OCI-LY7 (cell line): Measurements from ENCODE around the gene SLCO2A1. TPM values are rescaled to one million over a fixed set of nuclear protein-coding genes. Genes with fewer than 3 reads are reported as not detected.

Experiments
- BruUV-seq: library from RNA; stranded (reverse); fragments of 400-500 nt; replicated peaks from 2 replicates; lab custom pipeline; 2021; lab: Mats Ljungman, UMichigan
- CTCF ChIA-PET: fragments of 300-600 bp; sonication (Branson Sonifier 250); formaldehyde crosslinking; loops from one replicate; lab custom pipeline; 2022; ENCODE audit warnings: antibody characterized with exemption; ENCODE audit not compliant: unreplicated experiment; lab: Charles Lee
- POLR2A ChIA-PET: fragments of 300-600 bp; sonication (Branson Sonifier 250); formaldehyde crosslinking; loops from one replicate; lab custom pipeline; 2022; ENCODE audit warnings: antibody characterized with exemption; lab: Charles Lee
- DNase-seq: peaks from one replicate; pipeline ENCODE4 v3.0.0-alpha.2; 2015; ENCODE audit warnings: low spot score
- H2AFZ ChIP-seq: fragments of 200-600 bp; sonication (generic), shearing (Covaris generic); 2 replicates; pipeline ENCODE4 v1.6.1; 2014; ENCODE audit warnings: mild to moderate bottlenecking, antibody characterized with exemption, low read length, moderate library complexity
- H3K27ac ChIP-seq: fragments of 200-600 bp; sonication (generic); 2 replicates; pipeline ENCODE4 v1.5.1; 2014; ENCODE audit warnings: mixed run types, low read depth, mild to moderate bottlenecking, moderate library complexity, low read length, inconsistent platforms; ENCODE audit not compliant: poor library complexity, severe bottlenecking
- H3K36me3 ChIP-seq: fragments of 200-600 bp; sonication (generic); 2 replicates; pipeline ENCODE4 v1.6.1; 2014; ENCODE audit warnings: mild to moderate bottlenecking, antibody characterized with exemption, low read length, moderate library complexity, mixed read lengths; ENCODE audit not compliant: insufficient read depth
- H3K4me1 ChIP-seq: fragments of 200-600 bp; sonication (generic); 2 replicates; pipeline ENCODE4 v1.5.1; 2014; ENCODE audit warnings: mild to moderate bottlenecking, low read length; ENCODE audit not compliant: insufficient read depth, poor library complexity, severe bottlenecking
- H3K4me2 ChIP-seq: fragments of 200-600 bp; sonication (generic); 2 replicates; pipeline ENCODE4 v1.6.1; 2014; ENCODE audit warnings: mild to moderate bottlenecking, low read length
- H3K4me3 ChIP-seq: fragments of 200-600 bp; sonication (generic); 2 replicates; pipeline ENCODE4 v1.5.1; 2014; ENCODE audit warnings: mild to moderate bottlenecking, low read depth, low read length; ENCODE audit not compliant: poor library complexity, severe bottlenecking
- H3K79me2 ChIP-seq: fragments of 200-600 bp; sonication (generic); 2 replicates; pipeline ENCODE4 v1.6.1; 2016; ENCODE audit warnings: low read depth, mild to moderate bottlenecking, low read length, moderate library complexity, mixed read lengths; ENCODE audit not compliant: insufficient read depth
- H3K9me2 ChIP-seq: fragments of 200-600 bp; sonication (generic); 2 replicates; pipeline ENCODE4 v1.6.1; 2016; ENCODE audit warnings: mild to moderate bottlenecking, low read length, mixed read lengths; ENCODE audit not compliant: insufficient read depth
- H3K9me3 ChIP-seq: fragments of 200-600 bp; sonication (generic); 2 replicates; pipeline ENCODE4 v1.6.1; 2014; ENCODE audit warnings: mild to moderate bottlenecking, mixed run types, low read length, mixed read lengths
- H4K20me1 ChIP-seq: fragments of 200-600 bp; sonication (generic); 2 replicates; pipeline ENCODE4 v1.6.1; 2014; ENCODE audit warnings: mild to moderate bottlenecking, antibody characterized with exemption, low read length, moderate library complexity, mixed read lengths; ENCODE audit not compliant: insufficient read depth
- CTCF ChIP-seq: fragments of 200-600 bp; sonication (generic); conservative IDR thresholded peaks from 2 replicates; pipeline ENCODE4 v1.5.1; 2014; ENCODE audit warnings: mild to moderate bottlenecking, antibody characterized with exemption, low read length, moderate library complexity, mixed read lengths
- EZH2phosphoT487 ChIP-seq: fragments of 200-600 bp; sonication (generic); IDR thresholded peaks from 2 replicates; pipeline ENCODE4 v1.6.1; 2018; ENCODE audit warnings: low read depth, borderline replicate concordance, mild to moderate bottlenecking, mixed run types, antibody characterized with exemption, low read length, moderate library complexity, mixed read lengths
- intact Hi-C: fragments of 100-400 bp; cut with micrococcal nuclease; formaldehyde crosslinking; loops from one replicate; pipeline ENCODE4 v1.10.0; 2022; ENCODE audit not compliant: unreplicated experiment
- total RNA-seq, 2 experiments: library from RNA; depleted of rRNA in 1 of 2; stranded (reverse); fragments of >200 nt in 1 of 2; shearing (Covaris generic) in 1 of 2; gene quantifications; 2 replicates each; pipeline ENCODE4 v1.2.3, GENCODE V29; 2014 to 2022

SLCO2A1 gene
- total RNA-seq, 2 experiments from 2014 or later = not detected

- TF ChIP-seq EZH2phosphoT487 = no peak
- TF ChIP-seq CTCF = no peak
- Histone ChIP-seq H3K36me3 (no peaks in the 10 kb centered on the region), H3K27ac (no peak overlapping the region), H4K20me1 (no peaks in the 10 kb centered on the region), H3K9me3 (no peaks in the 10 kb centered on the region), H3K79me2 (no peaks in the 10 kb centered on the region), H3K4me3 (no peak overlapping the region), H3K4me1 (no peaks in the 10 kb centered on the region), H3K4me2 (no peak overlapping the region), H2AFZ (no peak overlapping the region), H3K9me2 (no peaks in the 10 kb centered on the region)
- no TSS peak for BruUV-seq
- DNase-seq = no peak
- CTCF ChIA-PET = interaction anchor here (0.6 kb wide), 1 partner anchor 600 kb away, joined by 3 read pairs; no protein-coding TSS in a partner anchor
- intact Hi-C loops = no loop called here
- POLR2A ChIA-PET = no interaction called here
These were observed 59.4 kb downstream of the SLCO2A1 start for GRCh38 chr3:133970339-133970738.

DNA sequence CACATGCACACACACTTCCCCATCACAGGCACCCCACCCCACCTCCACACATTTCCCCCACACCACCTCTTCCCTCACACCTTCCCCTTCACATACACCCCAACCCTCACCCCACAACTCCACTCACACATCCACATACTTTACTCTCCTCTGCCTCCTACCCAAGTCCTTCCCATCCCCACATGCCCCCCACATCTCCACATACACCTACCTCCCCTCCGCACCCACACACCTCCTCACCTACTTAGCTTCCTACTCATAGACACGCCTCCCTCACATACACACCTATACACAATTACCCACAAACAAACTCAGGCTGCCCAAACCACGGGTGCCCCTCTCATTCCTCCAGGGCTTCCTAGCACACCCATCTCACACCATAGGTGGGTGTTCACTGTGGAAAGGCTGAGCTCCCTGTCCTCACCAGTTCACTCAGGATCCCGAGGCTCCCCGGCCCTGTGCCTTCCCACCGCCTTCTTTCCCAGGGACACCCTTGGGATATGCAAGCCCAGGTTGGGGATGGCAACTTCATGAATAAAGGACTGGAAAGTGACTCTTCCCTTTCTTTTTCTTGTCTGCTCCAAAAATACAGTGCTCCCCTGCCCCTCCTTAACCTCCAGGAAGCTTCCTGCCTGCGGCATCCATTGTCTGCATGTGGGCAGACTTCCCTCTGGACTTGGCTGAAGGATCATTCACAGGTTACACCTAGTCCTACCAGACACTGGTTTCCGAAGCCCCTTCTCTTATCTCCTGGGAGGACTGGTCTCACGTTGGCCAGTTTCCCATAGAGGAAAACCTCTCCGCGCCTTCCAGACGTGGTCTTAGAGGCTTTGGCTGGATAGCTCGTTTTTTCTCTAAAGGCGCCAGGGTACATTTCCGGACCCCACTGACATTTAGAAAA lies 61.5 kb downstream of the SLCO2A1 start:
- no peaks in the 10 kb centered on the region for H3K36me3 ChIP-seq
- CTCF ChIA-PET = no interaction called here
- no peak for DNase-seq
- no peaks in the 10 kb centered on the region for H3K9me3 ChIP-seq
- no peak overlapping the region for H3K4me3 ChIP-seq
- H3K27ac ChIP-seq = no peak overlapping the region
- intact Hi-C loops = no loop called here
- no peaks in the 10 kb centered on the region for H3K79me2 ChIP-seq
- no peaks in the 10 kb centered on the region for H4K20me1 ChIP-seq
- no TSS peak for BruUV-seq
- no peaks in the 10 kb centered on the region for H3K9me2 ChIP-seq
- no peak overlapping the region for H3K4me2 ChIP-seq
- H2AFZ ChIP-seq = no peak overlapping the region
- no peak for TF ChIP-seq CTCF
- no peak for TF ChIP-seq EZH2phosphoT487
- no peaks in the 10 kb centered on the region for H3K4me1 ChIP-seq
- POLR2A ChIA-PET = no interaction called here

- Histone ChIP-seq H2AFZ (no peak overlapping the region), H4K20me1 (no peaks in the 10 kb centered on the region), H3K79me2 (no peaks in the 10 kb centered on the region), H3K27ac (no peak overlapping the region), H3K4me1 (no peaks in the 10 kb centered on the region), H3K4me2 (no peak overlapping the region), H3K4me3 (no peak overlapping the region), H3K36me3 (no peaks in the 10 kb centered on the region), H3K9me3 (no peaks in the 10 kb centered on the region), H3K9me2 (no peaks in the 10 kb centered on the region)
- TF ChIP-seq EZH2phosphoT487 (no peak), CTCF (no peak)
- no TSS peak for BruUV-seq
- POLR2A ChIA-PET = no interaction called here
- CTCF ChIA-PET = no interaction called here
- intact Hi-C loops = no loop called here
- DNase-seq = no peak
These were observed 62.8 kb downstream of the SLCO2A1 start for GRCh38 chr3:133966954-133967353.
